HepG2 (cell line): ENCODE results near the gene DISP2. TPM values are rescaled to one million over a fixed set of nuclear protein-coding genes. Genes with fewer than 3 reads are reported as not detected.

Source experiments
- BCLAF1 ChIP-seq: fragments of 450-650 bp; IDR thresholded peaks from 2 replicates; pipeline ENCODE4 v1.6.1; 2017; ENCODE audit warnings: mild to moderate bottlenecking
- DBP ChIP-seq: sonication (generic); formaldehyde crosslinking; IDR thresholded peaks from 2 replicates; pipeline ENCODE4 v1.4.0; 2020; ENCODE audit warnings: missing genetic modification reagents; ENCODE audit errors: not compliant biosample characterization
- DMAP1 ChIP-seq: IDR thresholded peaks from 2 replicates; pipeline ENCODE4 v1.6.1; 2016
- HINFP ChIP-seq: sonication (generic); formaldehyde crosslinking; IDR thresholded peaks from 2 replicates; pipeline ENCODE4 v1.4.0; 2020; ENCODE audit warnings: low read depth, mild to moderate bottlenecking, missing genetic modification reagents
- MBNL3 ChIP-seq: fragments of 250-450 bp; sonication (Bioruptor Pico); conservative IDR thresholded peaks from 2 replicates; pipeline ENCODE4 v1.8.0; 2022; ENCODE audit warnings: mild to moderate bottlenecking, inconsistent platforms
- MYPOP ChIP-seq: sonication (generic); formaldehyde crosslinking; IDR thresholded peaks from 2 replicates; pipeline ENCODE4 v1.8.1; 2023; ENCODE audit warnings: mild to moderate bottlenecking, moderate library complexity, missing genetic modification reagents
- PHF20 ChIP-seq: sonication (generic); formaldehyde crosslinking; IDR thresholded peaks from 2 replicates; pipeline ENCODE4 v1.5.0; 2020; ENCODE audit warnings: mild to moderate bottlenecking, missing genetic modification reagents
- PLRG1 ChIP-seq: fragments of 450-650 bp; conservative IDR thresholded peaks from 2 replicates; pipeline ENCODE4 v1.6.1; 2016
- PLSCR1 ChIP-seq: sonication (generic); formaldehyde crosslinking; IDR thresholded peaks from 2 replicates; pipeline ENCODE4 v1.5.0; 2020; ENCODE audit warnings: missing genetic modification reagents, mild to moderate bottlenecking, borderline replicate concordance
- RBAK ChIP-seq: sonication (generic); formaldehyde crosslinking; IDR thresholded peaks from 2 replicates; pipeline ENCODE4 v1.5.1; 2020; ENCODE audit warnings: mild to moderate bottlenecking, missing genetic modification reagents
- SMYD3 ChIP-seq: sonication (generic); formaldehyde crosslinking; IDR thresholded peaks from 2 replicates; pipeline ENCODE4 v1.8.1; 2023; ENCODE audit warnings: mild to moderate bottlenecking, missing genetic modification reagents
- ZNF33B ChIP-seq: sonication (generic); formaldehyde crosslinking; IDR thresholded peaks from 2 replicates; pipeline ENCODE4 v1.5.1; 2020; ENCODE audit warnings: mild to moderate bottlenecking, missing genetic modification reagents
- ZNF704 ChIP-seq: sonication (generic); formaldehyde crosslinking; IDR thresholded peaks from 2 replicates; pipeline ENCODE4 v1.8.1; 2023; ENCODE audit warnings: mild to moderate bottlenecking, inconsistent platforms, moderate library complexity, missing genetic modification reagents, borderline replicate concordance
- ZNF784 ChIP-seq: sonication (generic); formaldehyde crosslinking; IDR thresholded peaks from 2 replicates; pipeline ENCODE4 v1.5.1; 2020; ENCODE audit warnings: missing genetic modification reagents, mild to moderate bottlenecking, borderline replicate concordance
- polyA plus RNA-seq, 8 experiments: library from polyadenylated mRNA; depleted of rRNA in 3 of 8; stranded (reverse) in 7 of 8; unstranded in 1 of 8; fragments of >200 nt; fragmentation: Illumina TruSeq in 4 of 8; extraction: Trizol in 4 of 8; gene quantifications; 2 replicates each; pipeline versions ENCODE4 v1.2.1 to v1.2.3, GENCODE V29; 2011 to 2016; ENCODE audit warnings: low read depth in 4 of 8, missing spikeins in 1 of 8, mixed read lengths in 1 of 8; ENCODE audit not compliant: insufficient read depth in 1 of 8
- total RNA-seq, 5 experiments: library from RNA; depleted of rRNA; stranded (reverse); fragments of >200 nt; fragmentation: Illumina TruSeq; extraction: Trizol; gene quantifications; 2 replicates each; pipeline ENCODE4 v1.2.3, GENCODE V29; 2016; ENCODE audit warnings: low read depth in 1 of 5

The DISP2 gene
- total and polyA plus RNA-seq, 2 of the 13 experiments (the other 11 are each of a cell fraction or from before 2014, with no cell fraction given): 0.09 to 0.32 TPM

- TF ChIP-seq MYPOP (peak; percentile 86), RBAK (no peak), PLRG1 (no peak), DMAP1 (CRISPR knock-in tag) (peak; percentile 61; the same call in 1 of the 2 replicates), ZNF33B (CRISPR knock-in tag) (peak; percentile 99), PLSCR1 (CRISPR knock-in tag) (0 out of 2 replicates have a peak, but pooled peaks have one; percentile 55), SMYD3 (CRISPR knock-in tag) (0 out of 2 replicates have a peak, but pooled peaks have one; percentile 68), MBNL3 (no peak), ZNF704 (CRISPR knock-in tag) (peak; percentile 98), BCLAF1 (no peak), HINFP (CRISPR knock-in tag) (peak; percentile 80), PHF20 (CRISPR knock-in tag) (peak; percentile 63; the same call in 1 of the 2 replicates), ZNF784 (CRISPR knock-in tag) (peak; percentile 41; the same call in 1 of the 2 replicates), DBP (CRISPR knock-in tag) (peak; percentile 96)
Measured at GRCh38 chr15:40367686-40368611, 9.9 kb downstream of the DISP2 start (continued).
